NCI-H524 (cell line): Measurements from ENCODE around the gene KLRD1.
"Not testable (repeated sequence)": the region's sequence is repeated elsewhere in the genome, so short reads cannot be mapped to it uniquely, and the experiment has no call there.

Source experiments
- DNase-seq, 2 experiments: peaks; one replicate each; lab custom pipeline; 2025; lab: John Stamatoyannopoulos, UW

Gene KLRD1, protein sequence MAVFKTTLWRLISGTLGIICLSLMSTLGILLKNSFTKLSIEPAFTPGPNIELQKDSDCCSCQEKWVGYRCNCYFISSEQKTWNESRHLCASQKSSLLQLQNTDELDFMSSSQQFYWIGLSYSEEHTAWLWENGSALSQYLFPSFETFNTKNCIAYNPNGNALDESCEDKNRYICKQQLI

DNA sequence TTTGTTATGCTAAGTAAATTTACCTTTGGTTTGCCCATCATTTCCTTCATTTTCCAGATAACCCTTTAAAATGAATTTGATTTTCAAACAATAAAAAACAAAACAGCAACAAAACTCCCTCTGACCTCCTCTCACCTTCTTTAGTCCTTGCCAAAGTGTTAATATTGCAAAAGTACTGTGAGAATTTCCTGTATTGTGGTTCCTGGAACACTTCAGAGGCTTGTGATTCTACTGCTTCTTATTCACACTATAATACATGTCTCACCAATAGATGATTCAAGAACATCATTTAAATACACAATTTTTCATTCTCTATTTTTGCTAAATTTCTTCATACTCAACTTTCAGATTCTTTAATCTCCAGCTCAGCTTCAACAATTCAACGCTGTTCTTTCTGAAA is at the start of gene KLRD1:
KLRD1 (plus strand) TSS at position 241 of the 400 bp plus-strand sequence. CDS start 208 bp downstream, outside the sequence.
- no peak for DNase-seq

DNA sequence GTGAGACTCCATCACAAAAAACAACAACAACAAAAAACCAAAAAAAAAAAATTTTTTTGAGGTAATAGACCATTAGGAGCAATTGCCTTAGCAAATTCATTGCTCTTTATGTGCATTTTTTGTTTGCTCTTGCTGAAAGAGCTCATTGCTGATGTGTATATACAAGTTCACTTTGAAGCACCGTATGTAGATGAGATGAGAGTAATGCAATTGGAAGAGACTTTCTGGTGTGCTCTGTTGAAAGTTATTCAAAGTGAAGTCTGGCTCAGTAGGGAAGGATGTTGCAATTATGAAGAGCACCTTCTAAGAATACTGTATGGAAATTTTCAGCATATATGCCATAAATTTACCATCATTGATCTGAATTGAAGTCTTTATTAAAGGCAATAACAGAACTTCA is 46.7 kb upstream of the KLRD1 start:
- DNase-seq = no peak

DNA sequence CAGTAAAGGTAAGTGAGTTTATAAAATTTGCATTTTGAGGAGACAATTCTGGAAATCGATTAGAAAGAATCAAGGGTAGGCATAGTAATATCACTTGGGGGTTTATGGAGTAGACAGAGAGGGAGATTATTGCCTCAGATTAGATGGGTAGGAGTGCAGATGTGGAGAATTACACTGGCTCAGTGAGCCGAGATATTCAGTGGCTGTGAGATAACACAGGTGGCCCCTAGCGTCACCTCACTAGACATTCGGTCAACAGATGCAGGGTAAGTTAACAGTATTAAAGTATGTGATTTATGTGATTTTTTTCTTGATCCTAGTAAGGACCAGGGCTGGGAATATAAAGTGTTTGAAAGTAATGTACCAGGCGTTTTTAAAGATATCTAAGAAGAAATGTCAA is 39.6 kb upstream of the KLRD1 start:
- DNase-seq = peak in 1 of 2 experiments; percentile 1

DNA sequence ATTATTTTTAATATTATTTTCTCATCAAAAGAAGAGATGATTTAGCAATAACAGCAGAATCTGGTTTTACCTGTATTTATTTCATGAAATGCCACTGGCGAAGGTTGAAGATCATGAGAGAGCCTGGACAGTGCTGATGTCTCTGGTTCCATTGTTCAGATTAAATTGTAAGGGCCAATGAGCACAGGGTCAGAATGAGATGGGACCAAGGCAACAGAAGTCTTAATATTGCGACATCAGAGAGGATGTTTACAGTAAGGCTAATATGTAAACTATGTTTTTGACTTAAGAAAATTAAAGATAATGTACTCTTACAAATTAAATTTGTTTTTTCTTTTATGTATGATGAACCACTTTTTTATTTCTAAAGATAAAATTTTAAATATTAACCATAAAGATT is 35.2 kb upstream of the KLRD1 start:
- no peak for DNase-seq

DNA sequence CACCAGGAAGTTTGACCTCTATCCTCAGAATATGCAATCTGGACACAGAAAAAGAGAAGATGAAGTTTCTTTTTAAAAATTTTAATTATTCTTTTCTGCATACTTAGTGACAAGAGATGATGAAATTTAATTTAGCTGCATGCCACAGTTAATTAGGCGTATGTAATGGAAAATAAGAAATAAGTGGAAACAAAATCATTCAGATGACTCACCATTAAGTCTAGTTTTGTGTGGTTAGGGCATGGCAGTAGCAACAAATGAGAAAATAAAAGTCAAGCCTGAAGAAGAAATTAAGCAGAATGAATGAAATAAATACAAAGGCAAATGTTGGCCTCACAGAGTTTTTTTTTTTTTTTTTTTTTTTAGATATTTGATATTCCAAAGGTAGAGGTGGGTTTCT is 30.9 kb upstream of the KLRD1 start:
- DNase-seq = no peak

DNA sequence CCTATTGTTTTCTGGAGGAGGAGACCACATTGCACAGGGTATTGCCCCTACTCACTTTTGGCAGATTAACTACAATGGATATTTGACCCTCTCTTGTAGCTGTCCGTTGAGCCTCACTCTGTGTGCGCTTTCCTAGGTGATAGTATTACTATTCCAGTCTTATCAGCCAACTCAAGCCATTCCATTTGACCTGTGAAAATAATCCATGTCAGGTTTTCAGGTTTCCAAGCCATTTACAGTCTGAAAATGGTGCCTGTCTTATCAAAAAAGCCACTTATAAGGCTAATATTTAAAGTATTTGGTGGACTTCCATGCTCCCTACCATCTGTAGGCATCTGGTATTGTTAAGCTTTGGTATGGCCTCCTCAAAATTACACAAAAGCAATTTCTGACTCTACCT is 29.6 kb upstream of the KLRD1 start:
- no peak for DNase-seq

DNA sequence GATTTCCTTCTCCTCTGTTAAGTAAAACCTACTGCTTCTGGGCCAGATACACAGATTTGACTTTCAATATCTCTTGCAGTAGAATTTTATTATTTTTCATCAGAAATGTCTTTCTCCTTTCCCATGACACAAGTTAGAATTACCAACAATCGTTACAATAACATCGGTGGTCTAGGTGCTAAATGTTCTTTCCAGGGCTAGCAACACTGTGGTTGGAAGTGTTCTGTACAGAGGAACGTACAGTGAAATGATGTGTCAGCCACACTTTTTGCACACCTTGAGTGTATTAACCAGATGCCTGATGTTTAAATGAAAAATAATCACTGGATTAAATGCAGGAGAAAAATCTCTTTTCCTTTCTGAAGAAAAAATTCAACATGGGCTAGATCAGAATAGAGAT is 27.7 kb upstream of the KLRD1 start:
- DNase-seq = no peak

DNA sequence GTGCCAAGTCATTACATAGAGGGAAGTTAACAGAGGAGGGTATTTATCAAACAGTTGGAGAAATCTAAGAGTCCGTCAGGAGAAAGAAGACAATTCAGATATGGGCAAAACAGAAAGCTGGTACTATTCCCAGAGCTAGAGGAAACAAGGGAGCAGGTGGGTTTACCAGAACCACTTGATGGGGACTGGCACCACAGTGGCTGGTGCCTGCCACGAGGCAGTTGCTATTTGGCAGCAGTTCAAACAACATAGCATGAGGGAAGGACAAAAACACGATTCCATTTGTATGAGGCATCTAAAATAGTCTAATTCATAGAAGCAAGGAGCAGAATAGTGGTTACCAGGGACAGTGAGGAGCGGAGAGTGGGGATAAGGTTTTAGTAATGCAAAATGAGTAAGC is 24.6 kb upstream of the KLRD1 start:
- no peak for DNase-seq

DNA sequence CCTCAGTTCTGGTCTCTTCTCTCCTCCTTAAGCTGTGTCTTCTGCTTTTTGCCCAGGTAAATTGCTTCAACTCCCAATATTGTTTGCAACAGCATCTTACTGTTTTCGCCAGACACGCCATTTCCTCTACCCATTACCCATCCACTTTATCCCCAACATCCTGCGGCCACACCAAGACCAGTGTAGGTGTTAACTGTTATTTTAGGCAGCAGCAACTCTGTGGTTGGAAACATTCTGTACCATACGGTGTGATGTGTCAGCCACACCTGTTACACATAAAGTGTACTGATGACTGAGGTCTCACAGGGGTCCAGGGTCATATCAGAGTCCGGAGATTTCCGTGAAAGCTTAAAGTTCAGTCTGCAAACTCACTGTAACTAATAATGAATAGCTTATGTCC is 21.8 kb upstream of the KLRD1 start:
- no peak for DNase-seq

DNA sequence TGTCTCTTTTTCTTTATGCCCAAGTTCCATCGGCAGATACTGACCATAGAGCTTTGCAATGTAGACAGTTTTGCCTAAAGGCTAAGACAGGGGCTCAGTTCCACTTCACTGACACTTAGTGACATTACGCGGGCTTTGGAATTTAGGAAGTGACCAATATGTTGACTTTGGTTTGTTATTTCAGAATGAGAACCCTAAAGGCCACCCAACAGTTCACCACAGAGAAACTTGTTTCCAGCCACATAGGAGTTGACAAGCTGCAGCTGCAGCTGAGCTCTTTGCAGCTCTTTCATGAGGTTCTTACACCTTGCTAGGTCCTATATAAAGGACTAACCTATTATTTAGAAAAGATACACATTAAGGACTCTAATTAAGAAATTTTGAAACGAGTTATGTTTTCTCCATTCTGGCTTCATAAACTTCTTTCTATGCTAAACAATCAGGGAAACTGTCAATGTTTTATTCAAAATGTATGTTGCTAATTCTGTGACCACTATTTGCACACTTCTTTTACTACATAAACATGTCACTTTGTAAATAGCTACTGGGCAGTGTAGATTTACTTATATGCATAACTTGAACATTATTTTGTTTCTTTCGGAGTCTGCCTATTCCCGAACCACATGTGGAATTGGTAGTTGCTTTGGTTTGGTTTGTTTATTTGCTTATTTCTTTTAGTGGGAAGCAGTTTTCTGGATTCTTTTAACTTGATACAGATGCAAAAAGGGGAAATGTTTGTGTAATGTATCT is 18.5 kb upstream of the KLRD1 start:
- no peak for DNase-seq

DNA sequence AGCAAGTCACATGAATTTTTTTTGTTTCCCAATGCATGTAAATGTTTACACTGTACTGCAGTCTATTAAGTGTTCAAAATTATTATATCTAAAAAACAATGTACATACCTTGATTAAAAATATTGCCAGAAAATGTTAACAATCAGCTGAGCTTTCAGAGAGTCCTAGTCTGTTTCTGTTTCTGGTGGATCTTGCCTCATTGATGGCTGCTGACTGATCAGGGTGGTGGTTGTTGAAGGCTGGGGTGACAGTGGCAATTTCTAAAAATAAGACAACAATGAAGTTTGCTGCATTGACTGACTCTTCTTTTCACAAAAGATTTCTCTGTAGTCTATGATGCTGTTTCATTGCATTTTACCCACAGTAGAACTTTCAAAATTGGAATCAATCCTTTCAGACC is 16.6 kb upstream of the KLRD1 start:
- DNase-seq = no peak

DNA sequence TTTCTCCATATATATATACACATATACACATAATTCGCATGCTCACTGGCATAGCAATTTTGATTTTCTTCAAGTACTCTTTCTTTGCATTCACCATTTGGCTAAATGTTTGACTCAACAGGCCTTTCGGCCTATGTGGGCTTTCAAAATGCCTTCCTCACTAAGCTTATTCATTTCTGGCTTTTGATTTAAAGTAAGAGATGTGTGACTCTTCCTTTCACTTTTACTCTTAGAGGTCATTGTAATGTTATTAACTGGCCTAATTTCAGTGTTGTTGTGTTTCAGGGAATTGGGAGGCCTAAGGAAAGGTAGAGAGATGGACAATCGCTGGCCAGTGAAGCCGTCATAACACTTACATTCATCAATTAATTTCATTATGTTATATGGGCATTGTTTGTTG is 14.5 kb upstream of the KLRD1 start:
- DNase-seq = no peak

DNA sequence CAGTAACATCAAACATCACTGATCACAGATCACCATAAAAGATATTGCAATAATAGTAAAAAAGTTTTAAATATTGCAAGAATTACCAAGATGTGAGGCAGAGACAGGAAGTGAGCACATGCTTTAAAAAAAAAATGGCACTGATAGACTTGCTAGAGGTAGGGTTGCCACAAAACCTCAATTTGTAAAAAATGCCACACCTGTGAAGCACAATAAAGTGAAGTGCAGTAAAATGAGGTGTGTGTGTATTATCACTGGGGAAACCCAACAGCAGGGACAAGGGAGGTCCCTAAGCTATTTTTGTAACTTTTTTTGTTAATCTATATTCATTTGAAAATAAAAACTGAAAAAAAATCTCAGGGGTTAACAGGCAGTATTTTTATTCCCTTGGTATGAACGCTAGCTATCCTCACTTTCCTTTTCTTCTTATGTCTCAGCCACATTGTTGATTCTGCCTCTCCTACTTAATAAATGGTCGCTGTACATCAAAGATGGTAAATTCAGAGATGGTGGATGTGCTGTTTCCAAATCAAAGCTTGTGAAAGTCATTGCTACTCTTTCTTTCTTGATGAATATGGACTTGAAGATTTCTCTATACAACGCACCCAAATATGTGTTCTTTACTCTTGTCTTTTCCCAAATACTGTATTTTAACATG is 14.0 kb upstream of the KLRD1 start:
- DNase-seq = no peak

DNA sequence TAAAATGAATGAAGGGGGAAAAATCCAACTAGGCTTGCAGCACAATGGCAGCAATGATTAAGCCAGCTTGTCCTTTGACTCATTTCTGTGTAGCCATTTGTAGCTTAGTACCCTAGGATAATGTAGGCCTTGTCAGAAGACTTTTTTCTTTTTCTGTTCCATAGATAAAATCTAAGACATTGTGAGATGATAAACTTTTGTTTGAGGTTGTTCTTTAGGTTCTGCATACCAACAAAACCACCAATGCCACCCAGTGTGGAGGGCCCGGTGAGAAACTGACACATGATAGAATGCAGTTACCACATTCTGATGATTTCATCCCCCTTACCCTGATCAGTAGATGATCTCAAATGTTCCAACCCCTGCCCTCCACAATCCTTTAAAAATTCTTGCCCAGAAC is 6.6 kb upstream of the KLRD1 start:
- DNase-seq = no peak

DNA sequence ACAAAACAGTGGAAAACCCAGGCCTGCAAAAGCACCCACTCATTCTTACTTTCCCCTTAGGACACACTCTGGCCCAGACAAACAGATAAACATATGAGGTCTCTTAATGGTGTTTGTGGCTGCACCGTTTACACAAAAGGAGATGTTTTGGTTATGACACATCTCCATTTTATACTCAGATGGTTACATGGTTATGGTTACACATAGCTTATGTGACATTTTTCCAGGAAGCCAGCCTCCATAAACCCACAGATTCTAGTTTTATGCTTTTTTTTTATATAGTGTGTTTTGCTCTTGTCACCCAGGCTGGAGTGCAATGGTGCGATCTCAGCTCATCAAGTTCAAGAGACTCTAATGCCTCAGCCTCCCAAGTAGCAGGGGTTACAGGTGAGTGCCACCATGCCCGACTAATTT is 3.5 kb upstream of the KLRD1 start:
- DNase-seq = no peak

DNA sequence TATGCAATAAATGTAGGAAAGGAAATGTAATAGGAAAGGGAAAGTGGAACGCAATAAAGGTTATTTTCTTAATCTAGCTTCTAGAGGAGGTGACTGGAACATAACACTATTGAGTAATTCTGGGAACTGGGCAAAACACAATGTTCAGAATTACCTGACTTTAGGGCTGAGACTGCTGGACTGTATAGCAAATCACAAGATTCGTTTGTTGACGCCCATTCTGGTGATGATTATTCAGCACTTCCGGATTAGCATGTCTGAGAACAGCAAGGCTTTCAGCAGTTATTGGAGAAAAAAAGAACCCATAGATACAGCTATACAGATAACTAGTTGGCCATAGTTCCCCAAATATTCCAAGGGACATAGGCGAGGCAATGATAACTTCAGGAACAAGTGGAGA is 2.3 kb upstream of the KLRD1 start:
- DNase-seq = no peak

DNA sequence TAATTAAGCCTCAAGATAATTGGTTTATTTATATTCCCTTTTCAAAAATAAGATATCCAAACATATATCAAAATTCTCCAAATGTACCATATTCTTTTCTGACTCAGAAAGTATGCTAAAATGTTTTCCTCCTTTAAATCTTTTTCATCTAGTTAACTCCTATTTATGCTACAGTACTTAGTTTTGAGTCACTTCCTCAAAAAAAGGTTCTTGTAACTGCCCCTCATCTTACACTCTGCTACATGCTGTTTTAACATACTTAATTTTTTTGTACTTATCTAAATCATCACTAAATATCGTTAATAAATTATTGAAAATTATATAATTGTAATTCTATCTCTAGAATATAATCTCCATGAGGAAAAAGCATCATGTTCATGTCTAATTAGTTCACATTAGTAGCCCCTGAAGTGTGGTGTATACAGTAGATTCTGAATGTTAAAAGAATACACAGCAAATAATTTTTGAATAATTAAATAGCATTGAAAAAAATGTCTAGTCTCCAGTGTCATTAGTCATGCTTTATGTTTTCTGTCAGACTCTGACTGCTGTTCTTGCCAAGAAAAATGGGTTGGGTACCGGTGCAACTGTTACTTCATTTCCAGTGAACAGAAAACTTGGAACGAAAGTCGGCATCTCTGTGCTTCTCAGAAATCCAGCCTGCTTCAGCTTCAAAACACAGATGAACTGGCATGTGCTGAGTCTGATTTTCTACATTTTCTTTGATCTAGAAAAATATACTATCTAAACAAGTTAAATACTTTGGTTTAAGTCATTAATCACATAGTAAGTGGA is 3.5 kb downstream of the KLRD1 start:
- DNase-seq = no peak

DNA sequence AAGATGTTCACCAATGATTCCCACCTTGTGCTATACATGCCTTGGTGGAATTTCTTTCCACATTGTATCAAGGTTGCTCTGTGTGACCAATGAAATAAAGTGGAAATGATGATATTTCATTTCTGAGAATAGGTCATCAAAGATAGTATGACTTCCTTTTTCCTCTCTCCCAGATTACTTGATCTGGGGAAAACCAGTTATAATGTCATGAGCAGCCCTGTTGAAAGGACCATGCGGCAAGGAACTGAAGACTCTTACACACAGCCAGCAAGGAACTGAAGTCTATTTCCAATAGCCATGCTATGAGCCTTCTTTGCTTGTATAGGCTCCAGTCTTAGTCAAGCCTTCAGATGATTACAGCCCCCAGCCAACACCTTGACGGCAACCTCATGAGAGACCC is 11.7 kb downstream of the KLRD1 start:
- no peak for DNase-seq

DNA sequence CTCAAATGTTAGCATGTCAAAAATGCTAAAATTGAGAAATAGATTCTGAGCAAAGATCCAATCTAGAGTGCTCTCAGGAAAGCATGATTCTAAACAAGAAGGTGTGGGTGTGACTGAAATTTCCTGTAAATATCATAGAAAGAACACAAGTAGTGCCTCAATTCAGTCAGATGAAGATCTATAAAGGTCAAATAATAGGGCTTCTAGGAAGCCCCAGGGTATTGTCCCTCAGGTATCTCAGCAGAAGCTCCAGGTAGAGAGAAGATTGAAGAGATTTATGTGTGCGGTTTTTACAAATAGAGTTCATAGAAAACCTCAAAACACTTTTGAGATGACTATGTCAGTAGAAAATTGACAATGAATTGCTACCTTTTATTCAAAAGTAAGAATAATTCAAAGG is 13.0 kb downstream of the KLRD1 start:
- DNase-seq = no peak

DNA sequence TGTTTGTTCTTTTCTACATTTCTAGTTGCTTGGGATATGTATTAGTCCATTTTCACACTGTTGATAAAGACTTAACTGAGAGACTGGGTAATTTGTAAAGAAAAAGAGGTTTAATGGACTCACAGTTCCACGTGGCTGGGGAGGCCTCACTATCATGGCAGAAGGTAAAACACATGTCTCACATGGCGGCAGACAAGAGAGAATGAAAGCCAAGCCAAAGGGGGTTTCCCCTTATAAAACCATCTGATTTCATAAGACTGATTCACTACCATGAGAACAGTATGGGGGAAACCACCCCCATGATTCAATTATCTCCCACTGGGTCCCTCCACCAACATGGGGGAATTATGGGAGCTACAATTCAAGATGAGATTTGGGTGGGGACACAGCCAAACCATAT is 21.0 kb downstream of the KLRD1 start:
- DNase-seq = not testable (repeated sequence)

DNA sequence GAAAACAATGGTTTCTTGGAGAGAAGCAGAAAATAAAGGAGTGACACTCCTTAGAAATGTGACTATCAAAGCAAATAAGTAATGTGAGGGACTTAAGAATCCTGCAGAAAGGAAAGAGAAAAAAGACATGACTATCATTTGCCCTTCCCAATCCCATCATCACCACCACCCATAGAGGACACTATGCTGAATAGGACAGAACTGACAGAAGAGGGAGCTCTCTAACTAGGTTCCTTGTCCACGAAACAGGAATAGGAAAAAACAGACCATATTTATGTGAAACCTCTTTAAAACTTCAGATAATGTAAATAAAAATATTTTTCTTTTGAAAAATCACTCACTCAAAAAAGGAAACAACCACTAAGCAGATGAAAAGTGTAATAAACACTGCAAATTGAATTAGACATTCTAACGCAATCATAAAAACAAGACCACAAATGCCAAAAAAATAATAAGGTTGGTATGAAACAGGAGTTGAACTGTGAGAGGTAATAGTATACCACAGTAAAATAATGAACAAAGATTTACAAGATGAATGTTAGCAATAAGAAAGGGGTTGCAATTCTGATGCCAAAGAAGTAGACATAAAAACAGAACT is 24.1 kb downstream of the KLRD1 start:
- DNase-seq = peak in 1 of 2 experiments; percentile 29

DNA sequence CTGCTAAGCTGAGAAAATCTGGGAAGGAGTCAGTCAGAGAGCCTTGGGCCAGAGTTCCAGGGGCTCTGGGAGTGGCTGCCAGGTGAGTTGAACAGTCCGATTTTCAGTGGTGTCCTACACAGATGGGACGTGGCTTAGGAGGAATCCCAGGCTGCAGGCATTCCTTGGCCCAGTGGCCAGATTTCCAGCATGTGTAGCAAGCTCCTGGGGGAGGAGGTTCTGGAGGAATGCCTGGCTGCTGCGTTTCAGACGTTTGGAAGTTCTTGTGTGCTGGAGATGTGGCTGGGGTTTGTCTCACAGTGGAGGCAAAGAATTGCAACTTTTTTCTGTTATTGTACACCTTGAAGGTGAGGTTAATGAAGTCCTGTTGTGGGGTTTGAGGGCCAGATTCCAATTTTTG is 28.5 kb downstream of the KLRD1 start:
- not testable (repeated sequence) for DNase-seq
